GM21447 (cell line): ENCODE data around the gene NEK2.
"Not testable (repeated sequence)": the region's sequence is repeated elsewhere in the genome, so short reads cannot be mapped to it uniquely, and the experiment has no call there.

Experiments used
- ATAC-seq: cut with Tn5 transposase; IDR thresholded peaks from one replicate; pipeline ENCODE4 v1.9.1; 2021; ENCODE audit not compliant: unreplicated experiment

Gene NEK2

DNA sequence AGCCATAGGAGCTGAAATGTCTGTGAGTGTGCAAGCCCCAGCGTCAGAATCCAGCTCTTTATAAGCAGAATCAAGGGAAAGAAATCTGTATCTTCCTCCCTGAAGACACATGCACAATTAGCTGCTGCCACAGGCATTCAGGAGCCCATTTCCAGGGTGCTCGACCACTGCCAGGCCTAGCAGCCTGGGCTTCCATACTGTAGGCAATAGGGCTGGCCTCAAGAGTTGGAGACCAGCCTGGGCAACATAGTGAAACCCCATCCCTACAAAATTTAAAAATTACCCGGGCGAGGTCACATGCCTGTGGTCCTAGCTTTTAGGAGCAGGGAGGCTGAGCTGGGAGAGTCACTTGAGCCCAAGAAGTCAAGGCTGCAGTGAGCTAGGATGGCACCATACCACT is 41.0 kb downstream of the NEK2 start:
- no peak for ATAC-seq

DNA sequence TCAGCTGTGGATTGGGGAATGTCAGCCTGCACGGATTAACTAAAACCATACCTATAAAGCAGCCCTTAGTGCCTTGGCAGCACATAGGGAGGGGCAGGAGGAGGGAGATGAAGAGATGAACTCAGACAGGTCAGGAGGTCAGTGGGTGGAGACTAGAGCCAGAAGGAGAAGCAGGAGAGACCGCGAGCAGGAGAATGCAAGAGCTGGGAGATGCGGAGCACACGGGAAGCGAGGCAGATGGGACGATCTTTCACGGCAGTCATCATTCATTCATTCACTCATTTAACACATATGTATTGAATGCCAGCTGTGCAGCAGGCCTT is 41.9 kb downstream of the NEK2 start:
- no peak for ATAC-seq

DNA sequence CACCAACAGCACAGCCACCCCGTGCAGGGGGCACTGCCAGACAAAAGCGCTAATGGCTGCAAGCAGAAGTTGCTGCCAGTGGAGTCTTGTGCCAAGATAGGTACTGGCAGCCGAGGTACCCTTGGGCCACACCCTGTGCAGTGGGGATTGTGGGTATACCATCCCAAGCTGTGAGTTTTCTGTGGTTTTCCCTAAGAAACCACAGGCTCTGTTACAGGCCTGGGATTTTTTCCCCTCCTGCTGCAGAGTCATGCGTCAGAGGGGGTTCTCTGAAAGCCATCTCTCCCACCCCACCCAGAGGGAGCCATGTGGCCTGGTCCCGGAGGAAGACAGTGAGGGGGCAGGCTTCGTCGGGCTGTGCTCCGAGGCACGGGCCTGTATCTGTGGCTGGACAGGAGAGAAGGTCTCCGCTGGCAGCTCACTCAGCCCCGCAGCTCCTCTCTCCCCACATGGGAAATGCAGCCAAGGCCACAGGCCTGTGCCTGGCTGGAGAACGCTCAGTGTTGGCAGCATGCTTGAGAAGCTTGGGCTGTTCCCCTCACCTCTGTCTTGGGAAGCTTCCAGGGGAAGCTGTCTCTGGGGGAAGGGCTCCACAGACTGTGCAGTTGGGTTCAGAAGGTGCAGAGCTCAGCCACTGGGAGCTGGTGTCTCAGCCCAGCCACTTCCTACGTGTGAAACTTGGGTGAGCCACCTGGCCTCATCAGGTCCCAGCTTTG is 42.5 kb downstream of the NEK2 start:
- no peak for ATAC-seq

DNA sequence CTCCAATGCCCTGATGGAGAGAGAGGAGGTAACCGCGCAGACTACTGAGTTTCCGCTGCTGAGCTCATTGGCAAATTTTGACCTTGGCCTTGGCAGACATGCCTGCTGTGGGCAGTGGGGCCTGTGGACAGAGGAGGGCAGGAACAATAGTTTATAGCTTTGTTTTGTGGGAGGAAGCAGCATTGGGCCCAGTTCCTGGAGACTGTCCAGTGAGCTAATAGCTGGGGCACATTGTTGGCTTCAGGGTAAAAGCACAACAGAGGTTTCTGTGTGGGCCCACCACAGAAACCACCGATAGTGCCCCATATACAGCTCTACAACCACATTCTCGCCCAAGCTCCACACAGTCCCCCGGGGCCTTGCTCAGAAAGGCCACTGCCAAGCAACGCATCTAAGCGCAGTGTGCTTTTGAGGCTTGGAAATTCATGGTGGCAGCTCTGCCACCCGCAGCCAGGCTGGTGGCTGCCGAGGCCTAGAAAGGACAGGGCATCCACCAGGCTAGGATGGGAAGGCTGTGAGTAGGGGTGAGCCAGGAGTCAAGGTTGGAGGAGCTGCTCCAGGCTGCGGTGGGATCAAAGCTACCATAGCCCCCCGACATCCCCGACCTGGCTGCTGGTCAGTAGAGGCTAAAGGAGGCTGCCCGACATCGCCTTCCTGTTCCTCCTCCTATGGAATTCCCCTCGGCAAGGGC is 43.2 kb downstream of the NEK2 start:
- no peak for ATAC-seq

DNA sequence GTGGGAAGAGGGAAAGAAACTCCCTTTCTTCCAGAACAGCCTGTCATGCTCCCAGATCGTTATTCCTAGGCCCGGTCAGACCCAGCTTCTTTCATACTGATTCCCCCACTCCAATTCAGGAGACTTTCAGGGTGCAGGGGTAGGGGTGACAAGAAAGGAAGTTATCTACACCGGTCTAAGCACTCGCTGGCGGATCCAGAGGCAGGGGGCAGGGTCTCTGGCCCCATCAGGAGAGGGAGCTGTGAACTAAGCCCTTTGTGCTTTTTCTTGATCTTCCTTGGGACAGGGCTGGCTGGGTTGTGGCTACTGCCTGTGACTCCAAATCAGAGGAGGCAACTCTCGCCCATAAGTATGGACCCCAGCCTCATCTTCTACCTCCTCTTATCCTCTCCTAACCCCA is 44.3 kb downstream of the NEK2 start:
- ATAC-seq: no peak

DNA sequence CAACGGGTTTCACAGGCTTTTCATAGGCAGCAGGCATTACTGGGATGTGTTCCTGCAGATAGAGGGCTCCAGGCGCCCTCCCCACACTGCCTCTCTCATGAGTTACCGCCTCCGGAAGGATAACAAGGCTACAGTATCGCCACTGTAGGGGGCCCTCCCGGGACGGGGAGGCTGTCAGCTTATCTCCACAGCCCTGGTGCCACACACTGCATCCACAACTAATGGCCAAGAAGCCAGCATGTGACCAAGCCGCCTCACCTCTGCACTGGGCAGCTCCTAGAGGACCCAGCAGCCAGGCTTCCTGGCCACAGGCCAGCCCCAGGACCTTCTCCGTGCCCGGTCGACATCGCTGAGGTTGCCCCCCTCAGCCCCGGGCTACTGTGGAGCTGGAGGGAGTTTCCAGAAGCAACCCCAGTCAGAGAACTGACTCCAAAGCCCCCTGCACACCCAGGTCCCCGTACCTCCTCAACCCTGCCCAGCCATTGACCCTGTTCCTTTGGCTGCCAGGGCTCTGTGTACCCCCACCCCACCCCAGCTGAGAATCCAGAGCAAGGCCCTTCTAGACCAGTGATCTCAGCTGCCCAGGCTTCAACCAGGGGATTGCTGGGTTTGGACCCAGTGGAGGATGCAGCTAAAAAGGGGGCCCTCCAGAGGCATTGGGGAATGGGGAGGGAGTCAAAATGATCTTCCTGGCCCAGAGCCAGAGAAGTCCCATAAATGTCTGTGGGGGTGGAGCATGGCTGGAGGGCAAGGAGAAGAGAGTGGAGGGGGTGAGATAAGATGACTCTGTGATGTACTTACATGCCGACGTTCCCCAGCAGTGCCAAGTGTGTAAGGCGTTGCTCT is 45.0 kb downstream of the NEK2 start:
- no peak for ATAC-seq

DNA sequence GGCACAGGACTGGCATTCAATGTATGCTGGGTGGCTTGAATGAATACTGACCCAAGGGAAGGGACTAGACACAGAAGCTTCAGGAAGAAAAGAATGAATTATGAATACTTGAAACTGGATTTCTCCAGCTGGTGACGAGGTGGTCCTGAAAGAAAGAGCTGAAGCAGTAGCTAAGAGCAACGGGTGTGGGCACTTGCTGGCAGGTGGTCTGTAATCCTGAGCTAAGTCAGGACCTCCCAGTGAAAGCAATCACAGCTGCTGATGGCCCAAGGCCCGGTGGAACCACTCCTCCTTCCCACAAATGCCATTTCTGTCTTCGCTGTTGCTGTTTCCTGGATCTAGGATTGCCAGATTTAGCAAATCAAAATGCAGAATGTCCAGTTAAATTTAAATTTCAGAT is 47.0 kb downstream of the NEK2 start:
- ATAC-seq: no peak

DNA sequence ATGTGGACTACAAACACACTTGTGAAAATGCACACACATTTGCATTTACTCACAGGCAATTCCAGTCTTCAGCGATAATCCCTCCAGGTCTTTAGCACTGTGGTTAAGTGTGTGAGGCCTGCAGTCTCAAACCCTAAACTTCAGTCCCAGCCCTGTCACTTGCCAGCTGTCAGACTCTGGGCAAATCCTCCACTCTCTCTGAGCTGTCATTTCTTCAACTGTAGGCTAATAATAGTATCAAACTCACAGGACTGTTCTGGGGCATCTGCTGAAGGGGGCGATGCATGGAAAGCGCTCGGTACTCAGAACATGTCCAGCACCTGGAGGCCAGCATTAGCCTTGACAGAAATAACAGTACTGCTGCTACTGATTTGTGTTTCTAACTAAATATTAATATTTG is 48.2 kb downstream of the NEK2 start:
- no peak for ATAC-seq

DNA sequence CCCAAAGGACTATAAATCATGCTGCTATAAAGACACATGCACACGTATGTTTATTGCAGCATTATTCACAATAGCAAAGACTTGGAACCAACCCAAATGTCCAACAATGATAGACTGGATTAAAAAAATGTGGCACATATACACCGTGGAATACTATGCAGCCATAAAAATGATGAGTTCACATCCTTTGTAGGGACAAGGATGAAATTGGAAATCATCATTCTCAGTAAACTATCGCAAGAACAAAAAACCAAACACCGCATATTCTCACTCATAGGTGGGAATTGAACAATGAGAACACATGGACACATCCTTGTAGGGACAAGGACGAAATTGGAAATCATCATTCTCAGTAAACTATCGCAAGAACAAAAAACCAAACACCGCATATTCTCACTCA is 49.6 kb downstream of the NEK2 start:
- ATAC-seq: not testable (repeated sequence)

DNA sequence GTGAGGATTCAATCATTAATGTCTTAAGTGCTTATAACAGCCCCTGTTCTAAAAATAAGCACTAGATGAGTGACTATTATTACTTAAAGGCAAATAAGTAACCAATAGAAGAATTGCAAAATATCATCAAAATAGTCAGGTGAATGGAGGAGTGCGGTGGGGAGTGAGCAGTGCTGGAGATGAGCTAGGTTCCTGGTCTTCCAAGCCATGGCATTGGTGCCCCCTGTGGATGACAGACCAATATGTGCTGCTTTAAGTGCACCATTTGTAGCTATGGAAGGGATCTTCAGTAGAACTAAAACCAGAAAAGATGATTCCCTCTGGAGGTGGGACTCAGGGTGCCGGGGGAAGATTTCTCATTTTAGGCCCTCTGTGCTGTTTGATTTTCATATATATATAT is 50.4 kb downstream of the NEK2 start:
- ATAC-seq: peak; percentile 69

DNA sequence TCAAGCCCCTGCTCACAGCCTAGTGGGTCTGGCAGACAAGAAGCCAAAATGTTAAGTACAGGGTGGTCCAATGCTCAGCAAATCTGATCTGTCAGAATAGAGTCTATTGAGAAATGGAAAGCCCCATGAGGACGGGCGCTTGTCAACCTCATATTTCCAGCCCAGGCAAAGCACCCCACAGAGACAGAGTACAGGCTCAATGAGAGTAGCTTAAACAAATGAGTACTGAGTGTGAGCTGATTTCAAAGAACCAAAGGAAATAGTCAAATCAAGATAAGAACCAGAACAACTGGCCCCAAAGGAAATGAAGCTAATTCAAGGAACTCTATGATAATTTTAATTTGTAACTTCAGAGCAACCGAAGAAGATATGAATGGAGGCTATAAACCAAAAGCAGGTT is 51.9 kb downstream of the NEK2 start:
- no peak for ATAC-seq

DNA sequence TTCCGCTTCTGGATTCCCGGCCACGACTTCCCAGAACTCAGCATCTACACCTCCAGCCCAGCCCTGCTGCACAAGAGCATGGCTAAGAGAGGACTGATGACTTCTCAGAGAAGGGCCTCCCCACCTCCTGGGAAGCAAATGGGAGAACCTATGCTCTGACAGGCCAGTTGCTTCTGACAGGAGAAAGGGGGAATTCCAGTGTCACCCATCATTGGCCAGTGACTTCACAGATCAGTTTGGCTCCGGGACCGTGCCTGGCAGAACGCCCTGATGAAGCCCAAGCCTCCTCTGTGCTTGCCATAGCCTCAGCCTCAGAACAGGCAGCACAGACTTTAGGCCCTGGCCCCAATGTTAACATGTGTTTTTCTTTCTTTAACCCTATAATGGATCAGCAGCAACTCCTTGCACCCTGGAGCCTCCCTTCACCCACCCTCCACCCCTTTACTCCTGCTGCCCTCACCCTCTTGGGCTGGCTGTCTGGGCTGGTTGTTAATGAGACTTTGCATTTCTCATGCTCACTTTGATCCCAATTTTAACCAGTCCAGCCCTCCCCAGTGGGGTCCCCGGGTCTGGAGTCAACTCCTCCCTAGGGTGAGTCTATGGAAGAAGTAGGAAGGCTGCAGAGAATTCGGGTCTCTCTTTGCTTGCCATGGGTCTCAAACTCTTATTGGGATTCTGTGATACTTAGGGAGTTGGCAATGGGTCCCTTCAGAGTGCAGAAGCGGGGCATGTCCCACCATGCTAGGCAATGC is 53.8 kb downstream of the NEK2 start:
- ATAC-seq: no peak

DNA sequence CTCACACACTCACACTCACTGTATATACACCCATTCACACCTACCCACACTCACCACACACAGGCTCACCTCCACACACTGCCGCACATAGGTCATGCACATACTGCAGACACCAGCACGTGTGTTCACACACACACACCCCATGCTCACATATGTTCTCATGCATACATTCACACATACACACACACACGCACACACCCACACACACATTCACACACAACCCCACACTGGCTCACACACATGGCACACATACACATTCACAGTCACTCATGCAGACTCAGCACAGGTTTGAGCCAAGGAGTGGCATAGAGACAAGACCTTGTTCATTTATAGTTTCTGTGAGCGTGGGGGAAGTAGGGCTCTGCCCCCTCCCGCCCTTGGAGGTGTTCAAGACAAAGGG is 55.3 kb downstream of the NEK2 start:
- no peak for ATAC-seq

DNA sequence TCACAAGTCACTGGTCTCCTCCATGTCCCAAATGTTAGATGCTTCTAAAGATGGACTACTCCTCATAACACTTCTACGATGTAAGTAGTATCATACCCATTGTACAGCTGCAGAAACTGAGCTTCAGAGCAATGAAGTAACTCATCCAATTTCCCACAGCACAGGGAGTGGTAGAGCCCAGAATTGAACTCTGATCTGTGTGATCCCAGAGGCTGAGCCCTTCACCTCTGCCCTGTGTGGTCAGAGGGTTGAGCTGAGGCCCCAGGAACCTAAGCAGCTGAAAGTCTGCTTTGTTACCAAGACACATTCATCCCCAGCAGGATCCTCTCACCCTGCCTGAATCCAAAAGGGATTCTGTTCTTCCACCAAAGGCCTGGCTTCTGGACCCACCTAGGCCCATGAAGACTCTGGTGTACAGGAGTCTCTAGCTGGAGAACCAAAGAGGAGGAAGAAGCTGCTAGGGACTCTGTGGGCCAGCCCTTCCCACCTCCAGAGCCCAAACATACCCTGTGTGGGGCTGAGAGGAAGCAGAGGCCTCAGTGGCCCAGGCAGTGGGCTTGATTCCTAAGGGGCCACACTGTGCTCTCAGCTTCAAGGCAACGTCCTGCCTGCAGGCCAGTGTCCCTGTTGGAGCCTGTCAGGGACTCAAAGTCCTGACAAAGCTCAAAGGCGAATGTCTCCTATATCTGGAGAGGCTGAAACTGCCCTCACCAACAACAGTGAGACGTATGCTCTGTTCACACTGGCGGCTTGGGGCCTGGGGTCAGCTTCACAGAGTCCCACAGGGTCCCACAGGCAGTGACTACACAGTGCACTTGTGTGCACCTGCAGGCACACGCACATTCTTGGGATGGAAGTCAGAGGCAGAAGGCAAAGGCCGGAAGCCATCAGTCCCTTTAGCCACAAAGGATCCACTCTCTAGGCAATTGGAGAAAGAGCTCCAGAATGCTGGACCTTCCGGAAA is 56.1 kb downstream of the NEK2 start:
- no peak for ATAC-seq

DNA sequence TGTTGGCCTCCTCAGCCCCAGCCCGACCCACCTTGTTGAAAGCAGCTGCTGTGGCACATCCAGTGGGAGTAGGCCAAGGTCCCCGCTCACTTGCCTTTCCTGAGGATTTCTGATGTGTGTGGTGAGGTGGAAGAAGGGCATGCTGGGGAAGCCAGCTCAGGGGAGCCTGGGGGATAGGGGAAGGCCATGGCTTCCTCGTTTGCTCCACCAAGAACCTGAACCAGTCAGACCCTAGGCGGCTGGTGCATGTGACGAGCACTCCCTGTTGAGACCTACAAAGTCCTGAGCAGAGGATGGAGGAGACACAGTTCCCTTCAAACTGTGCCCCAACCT is 58.5 kb downstream of the NEK2 start:
- no peak for ATAC-seq

DNA sequence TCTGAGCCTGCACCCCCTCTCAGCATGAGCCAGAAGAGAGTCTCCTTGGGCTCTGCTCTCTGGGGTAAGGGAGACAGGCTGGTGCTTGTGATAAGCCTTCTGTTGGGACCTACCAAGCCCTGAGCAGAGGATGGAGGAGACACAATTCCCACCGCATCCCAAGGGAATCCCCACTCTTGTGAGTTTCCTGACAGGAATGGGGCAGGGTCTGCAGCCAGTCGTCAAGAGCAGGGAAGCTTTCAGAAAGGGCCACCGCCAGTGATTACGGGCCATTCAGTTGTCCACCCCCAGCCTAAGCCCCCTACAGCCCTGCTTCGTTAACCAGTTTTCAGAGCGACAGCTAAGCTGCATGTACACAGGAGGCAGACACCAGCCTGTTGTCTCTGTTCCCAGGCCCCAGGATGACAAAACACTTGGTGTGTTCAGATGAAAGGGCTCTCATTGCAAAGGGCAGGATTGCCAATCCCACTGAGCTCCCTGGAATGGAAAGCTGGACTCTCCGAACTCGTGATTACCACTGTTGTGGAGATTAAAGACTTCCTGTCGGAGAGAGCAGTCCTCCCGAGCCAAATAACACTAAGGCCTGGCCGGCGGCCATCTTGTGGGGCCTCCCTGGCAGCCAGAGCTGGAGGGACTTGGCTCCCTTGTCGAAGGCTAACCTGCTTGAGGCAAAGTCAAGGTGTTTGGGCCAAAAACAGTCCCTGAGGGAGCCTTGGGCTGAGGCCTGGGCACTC is 59.0 kb downstream of the NEK2 start:
- no peak for ATAC-seq

DNA sequence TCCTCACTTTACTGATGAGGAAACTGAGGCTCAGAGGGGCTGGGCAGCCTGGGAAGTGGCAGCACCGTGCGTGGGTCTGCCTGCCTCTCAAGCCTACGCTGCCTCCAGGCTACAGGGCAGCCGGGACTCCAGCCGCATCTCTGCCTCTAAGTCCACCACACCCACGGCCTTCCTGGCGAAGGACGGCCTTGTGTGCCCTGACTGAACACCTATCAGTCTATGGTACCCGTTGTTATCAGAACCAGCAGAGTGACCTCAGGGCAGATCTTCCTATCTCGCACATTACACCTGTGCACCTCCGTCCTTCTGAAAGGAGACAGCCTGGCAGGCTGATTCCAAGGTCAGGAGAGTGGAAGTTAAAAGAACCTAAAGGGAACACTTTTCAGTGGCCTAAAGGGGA is 60.8 kb downstream of the NEK2 start:
- no peak for ATAC-seq

DNA sequence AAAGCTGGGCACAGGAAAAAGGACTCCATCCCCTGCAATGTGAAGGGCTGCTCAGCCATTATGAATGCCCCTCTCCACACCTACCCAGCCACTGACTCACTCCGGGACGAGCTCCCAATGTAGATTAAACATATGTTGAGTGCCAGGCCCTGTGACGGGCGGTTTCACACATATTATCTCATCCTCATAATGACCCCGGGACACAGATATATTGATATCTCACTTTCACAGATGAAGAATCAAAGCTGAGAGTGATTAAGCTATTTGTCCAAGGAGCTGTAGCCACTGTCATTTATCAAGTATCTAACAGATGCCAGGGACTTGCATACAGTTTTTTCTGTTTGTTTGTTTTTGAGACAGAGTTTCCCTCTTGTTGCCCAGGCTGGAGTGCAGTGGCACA is 61.5 kb downstream of the NEK2 start:
- no peak for ATAC-seq

DNA sequence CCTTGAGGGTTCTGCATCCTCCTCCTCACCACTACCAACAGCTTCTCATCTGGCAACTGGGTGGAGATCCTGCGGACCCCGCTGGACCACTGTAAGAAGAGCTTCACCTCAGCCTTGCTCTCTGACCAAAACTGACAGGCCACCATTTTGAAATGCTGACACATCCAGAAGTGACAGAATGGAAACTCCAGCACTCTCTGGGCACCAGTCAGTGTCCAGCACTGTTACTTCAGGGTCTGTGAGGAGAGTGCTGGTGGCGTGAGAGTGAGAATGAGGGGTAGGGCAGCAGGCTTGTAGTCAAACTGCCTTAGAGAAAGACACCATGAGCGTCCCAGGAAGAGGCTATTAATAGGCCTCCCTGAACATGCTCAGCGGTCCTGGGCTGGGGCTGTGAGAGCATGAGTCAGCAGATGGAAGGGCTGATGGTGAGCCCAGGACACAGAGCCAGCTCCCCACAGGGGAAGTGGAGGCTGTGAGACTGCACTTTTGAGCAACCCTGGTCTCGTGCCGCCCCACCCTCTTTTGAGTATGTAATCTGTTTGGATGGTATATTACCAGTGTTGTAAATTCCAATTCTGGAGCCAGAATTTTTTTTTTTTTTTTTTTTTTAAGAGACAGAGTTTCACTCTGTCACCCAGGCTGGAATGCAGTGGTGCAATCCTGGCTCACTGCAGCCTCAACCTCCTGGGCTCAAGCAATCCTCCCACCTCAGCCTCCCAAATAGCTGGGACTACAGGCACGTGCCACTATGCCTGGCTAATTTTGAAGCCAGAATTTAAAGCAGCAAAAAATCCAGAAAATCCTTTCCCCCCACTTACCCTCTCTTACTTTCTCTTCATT is 62.1 kb downstream of the NEK2 start:
- no peak for ATAC-seq
